Sigmoid colon (tissue), 3 donors: ENCODE results near the gene TMEM51.

ENCODE experiments used
- POLR2A ChIP-seq, 2 donors: fragments of 450-650 bp; IDR thresholded peaks; one replicate each; pipeline ENCODE4 v1.6.1; 2016; ENCODE audit warnings: antibody characterized with exemption in 2 of 2, mild to moderate bottlenecking in 2 of 2, moderate library complexity in 2 of 2
- TF ChIP-seq, protein P1 (sequence below), 4 experiments: fragments of 450-650 bp in 3 of 4; fragments of 200-600 bp in 1 of 4; IDR thresholded peaks; one replicate each; pipeline ENCODE4 v1.5.1; 2016 to 2019; ENCODE audit warnings: antibody characterized with exemption in 4 of 4, mild to moderate bottlenecking in 3 of 4, moderate library complexity in 2 of 4

- TF ChIP-seq POLR2A (IDR thresholded peaks at IDR 0.05): no peak
- TF ChIP-seq, protein P1, sequence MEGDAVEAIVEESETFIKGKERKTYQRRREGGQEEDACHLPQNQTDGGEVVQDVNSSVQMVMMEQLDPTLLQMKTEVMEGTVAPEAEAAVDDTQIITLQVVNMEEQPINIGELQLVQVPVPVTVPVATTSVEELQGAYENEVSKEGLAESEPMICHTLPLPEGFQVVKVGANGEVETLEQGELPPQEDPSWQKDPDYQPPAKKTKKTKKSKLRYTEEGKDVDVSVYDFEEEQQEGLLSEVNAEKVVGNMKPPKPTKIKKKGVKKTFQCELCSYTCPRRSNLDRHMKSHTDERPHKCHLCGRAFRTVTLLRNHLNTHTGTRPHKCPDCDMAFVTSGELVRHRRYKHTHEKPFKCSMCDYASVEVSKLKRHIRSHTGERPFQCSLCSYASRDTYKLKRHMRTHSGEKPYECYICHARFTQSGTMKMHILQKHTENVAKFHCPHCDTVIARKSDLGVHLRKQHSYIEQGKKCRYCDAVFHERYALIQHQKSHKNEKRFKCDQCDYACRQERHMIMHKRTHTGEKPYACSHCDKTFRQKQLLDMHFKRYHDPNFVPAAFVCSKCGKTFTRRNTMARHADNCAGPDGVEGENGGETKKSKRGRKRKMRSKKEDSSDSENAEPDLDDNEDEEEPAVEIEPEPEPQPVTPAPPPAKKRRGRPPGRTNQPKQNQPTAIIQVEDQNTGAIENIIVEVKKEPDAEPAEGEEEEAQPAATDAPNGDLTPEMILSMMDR (IDR thresholded peaks at IDR 0.05): no peak
Measured at GRCh38 chr1:15107911-15108310, 45.6 kb upstream of the TMEM51 start.
